GM23338 (cell line): Measurements from ENCODE around the gene TMEM154.

Source experiments
- CREB1 ChIP-seq: fragments of 250-450 bp; sonication (Bioruptor Pico); IDR thresholded peaks from 2 replicates; pipeline ENCODE4 v1.5.0; 2020; ENCODE audit warnings: low read depth, mild to moderate bottlenecking, moderate library complexity
- ETS1 ChIP-seq: IDR thresholded peaks from 2 replicates; pipeline ENCODE4 v1.6.1; 2016; ENCODE audit warnings: antibody characterized with exemption
- EZH2 ChIP-seq: fragments of 200-600 bp; sonication (generic); IDR thresholded peaks from one replicate; pipeline ENCODE4 v1.8.0; 2017; ENCODE audit warnings: antibody characterized with exemption, mild to moderate bottlenecking, low read depth; ENCODE audit not compliant: unreplicated experiment
- EZH2phosphoT487 ChIP-seq: fragments of 200-600 bp; sonication (generic); IDR thresholded peaks from one replicate; pipeline ENCODE4 v1.8.1; 2018; ENCODE audit warnings: antibody characterized with exemption; ENCODE audit not compliant: unreplicated experiment
- JUNB ChIP-seq: IDR thresholded peaks from one replicate; pipeline ENCODE4 v1.6.1; 2016; ENCODE audit warnings: antibody characterized with exemption; ENCODE audit not compliant: unreplicated experiment
- POLR2AphosphoS5 ChIP-seq: IDR thresholded peaks from 2 replicates; pipeline ENCODE4 v1.6.1; 2016; ENCODE audit warnings: antibody characterized with exemption, low read depth
- REST ChIP-seq: IDR thresholded peaks from one replicate; pipeline ENCODE4 v1.6.1; 2018; ENCODE audit warnings: antibody characterized with exemption; ENCODE audit not compliant: unreplicated experiment
- STAT1 ChIP-seq: IDR thresholded peaks from one replicate; pipeline ENCODE4 v1.6.1; 2016; ENCODE audit warnings: antibody characterized with exemption; ENCODE audit not compliant: unreplicated experiment
- ZNF114 ChIP-seq: fragments of 250-450 bp; sonication (Bioruptor Pico); IDR thresholded peaks from 2 replicates; pipeline ENCODE4 v1.5.0; 2020; ENCODE audit warnings: mild to moderate bottlenecking, moderate library complexity
- ZNF331 ChIP-seq: fragments of 250-450 bp; sonication (Bioruptor Pico); IDR thresholded peaks from 2 replicates; pipeline ENCODE4 v1.5.0; 2020; ENCODE audit warnings: low read depth, mild to moderate bottlenecking, moderate library complexity
- ZNF462 ChIP-seq: fragments of 250-450 bp; sonication (Bioruptor Pico); IDR thresholded peaks from 2 replicates; pipeline ENCODE4 v1.5.0; 2020; ENCODE audit warnings: mild to moderate bottlenecking, moderate library complexity
- TF ChIP-seq, protein P1 (sequence below), 2 experiments: fragments of 200-600 bp in 1 of 2; sonication (generic) in 1 of 2; conservative IDR thresholded peaks; 2 replicates each; pipeline versions ENCODE4 v1.5.1 to v1.6.1; 2016 to 2017; ENCODE audit warnings: antibody characterized with exemption in 2 of 2, low read depth in 2 of 2, mild to moderate bottlenecking in 2 of 2, moderate library complexity in 1 of 2

GRCh38 chr4:152661649-152662048 is 18.1 kb downstream of the TMEM154 start:
- TF ChIP-seq, protein P1, sequence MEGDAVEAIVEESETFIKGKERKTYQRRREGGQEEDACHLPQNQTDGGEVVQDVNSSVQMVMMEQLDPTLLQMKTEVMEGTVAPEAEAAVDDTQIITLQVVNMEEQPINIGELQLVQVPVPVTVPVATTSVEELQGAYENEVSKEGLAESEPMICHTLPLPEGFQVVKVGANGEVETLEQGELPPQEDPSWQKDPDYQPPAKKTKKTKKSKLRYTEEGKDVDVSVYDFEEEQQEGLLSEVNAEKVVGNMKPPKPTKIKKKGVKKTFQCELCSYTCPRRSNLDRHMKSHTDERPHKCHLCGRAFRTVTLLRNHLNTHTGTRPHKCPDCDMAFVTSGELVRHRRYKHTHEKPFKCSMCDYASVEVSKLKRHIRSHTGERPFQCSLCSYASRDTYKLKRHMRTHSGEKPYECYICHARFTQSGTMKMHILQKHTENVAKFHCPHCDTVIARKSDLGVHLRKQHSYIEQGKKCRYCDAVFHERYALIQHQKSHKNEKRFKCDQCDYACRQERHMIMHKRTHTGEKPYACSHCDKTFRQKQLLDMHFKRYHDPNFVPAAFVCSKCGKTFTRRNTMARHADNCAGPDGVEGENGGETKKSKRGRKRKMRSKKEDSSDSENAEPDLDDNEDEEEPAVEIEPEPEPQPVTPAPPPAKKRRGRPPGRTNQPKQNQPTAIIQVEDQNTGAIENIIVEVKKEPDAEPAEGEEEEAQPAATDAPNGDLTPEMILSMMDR (conservative IDR thresholded peaks at IDR 0.05; ENCODE audit: low read depth in 2 of 2): no peak
- TF ChIP-seq POLR2AphosphoS5 (no peak), EZH2phosphoT487 (no peak), EZH2 (no peak), STAT1 (no peak), JUNB (no peak), ZNF462 (CRISPR knock-in tag) (no peak), REST (no peak), CREB1 (CRISPR knock-in tag) (no peak), ETS1 (no peak), ZNF331 (CRISPR knock-in tag) (no peak), ZNF114 (CRISPR knock-in tag) (no peak)
